Measurements from ENCODE around the gene S1PR4.
"Not testable (repeated sequence)": the region's sequence is repeated elsewhere in the genome, so short reads cannot be mapped to it uniquely, and the experiment has no call there.

The S1PR4 gene

DNA sequence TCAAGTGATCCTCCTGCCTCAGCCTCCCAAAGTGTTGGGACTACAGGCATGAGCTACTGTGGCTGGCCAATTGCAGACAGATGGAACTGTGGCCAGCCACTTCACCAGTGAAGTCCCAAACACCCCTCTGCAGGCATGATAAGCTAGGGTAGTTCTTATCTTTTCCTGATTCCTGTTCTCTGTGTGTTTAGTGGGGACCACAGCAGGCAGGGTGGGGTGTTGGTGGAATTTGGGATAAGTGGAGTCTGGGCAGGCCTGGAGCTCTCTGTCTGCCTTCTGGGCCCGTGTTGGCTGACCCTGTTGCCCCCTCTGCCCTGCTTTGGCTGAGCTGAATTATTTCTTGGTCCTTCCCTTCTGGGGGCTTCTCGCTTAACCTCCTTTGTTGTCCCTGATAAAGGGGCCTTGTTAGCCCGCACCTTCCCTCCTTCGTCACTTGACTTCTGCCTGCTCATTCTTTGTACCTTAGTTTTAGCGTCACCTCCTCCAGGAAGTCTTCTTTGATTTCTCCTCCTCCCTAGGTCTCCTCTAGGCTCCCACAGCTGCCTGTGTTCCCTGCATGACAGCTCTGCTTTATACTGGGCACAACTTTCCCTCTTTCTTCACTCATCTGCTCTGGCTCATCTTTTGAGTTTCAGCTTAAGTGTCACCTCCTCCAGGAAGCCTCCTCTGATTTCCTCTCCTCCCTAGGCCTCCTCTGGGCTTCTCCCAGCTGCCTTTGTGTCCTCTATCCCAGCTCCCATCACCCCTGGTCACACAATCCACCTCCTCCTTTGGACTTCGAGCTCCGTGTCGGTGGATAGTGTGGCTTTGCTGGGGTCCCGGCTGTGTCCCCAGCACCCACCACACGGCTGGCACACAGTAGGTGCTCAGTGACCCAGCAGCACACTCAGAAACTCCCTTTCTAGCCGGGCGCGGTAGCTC is 5.4 kb downstream of the S1PR4 start:
- DNase-seq = no peak

DNA sequence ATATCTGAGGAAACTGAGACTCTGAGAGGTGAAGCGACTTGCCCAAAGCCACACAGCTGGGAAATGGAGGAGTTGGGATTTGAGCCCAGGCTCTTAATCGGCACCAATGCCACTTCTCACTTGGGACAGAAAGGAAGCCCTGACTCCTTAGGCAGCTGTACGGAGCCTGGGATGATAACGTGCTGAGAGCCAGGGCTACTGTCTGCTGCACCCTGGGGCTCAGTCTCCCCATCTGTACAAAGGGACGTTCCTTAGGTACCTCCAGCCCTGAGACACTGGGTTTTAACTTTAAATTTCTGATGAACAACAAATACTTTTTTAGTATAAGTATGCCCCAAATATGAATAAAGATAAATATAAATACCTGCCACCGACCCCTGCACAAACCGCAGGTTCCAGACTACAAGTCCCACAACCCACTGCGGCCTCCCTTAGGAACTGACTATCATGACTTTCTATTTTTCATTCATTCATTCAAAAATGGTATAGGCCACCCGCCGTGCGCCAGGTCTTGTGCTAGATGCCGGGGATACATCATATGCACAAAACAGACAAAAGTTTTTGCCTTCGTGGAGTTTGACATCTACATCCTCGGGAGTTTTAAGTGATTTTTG is 6.4 kb downstream of the S1PR4 start:
- peak; percentile 62 for DNase-seq

GRCh38 chr19:3185461-3186159 is 7.0 kb downstream of the S1PR4 start, which contains the start of gene NCLN:
TSS of gene NCLN (plus strand) at chr19:3185930. CDS start at chr19:3186031, 101 bp downstream.
- peak; percentile 91 for DNase-seq

- no peak for DNase-seq
Observed at GRCh38 chr19:3186160-3186688, 7.7 kb downstream of the S1PR4 start.

GRCh38 chr19:3186891-3187661 is 8.5 kb downstream of the S1PR4 start:
- DNase-seq = no peak

GRCh38 chr19:3187662-3188511 is 9.3 kb downstream of the S1PR4 start:
- DNase-seq = no peak

DNA sequence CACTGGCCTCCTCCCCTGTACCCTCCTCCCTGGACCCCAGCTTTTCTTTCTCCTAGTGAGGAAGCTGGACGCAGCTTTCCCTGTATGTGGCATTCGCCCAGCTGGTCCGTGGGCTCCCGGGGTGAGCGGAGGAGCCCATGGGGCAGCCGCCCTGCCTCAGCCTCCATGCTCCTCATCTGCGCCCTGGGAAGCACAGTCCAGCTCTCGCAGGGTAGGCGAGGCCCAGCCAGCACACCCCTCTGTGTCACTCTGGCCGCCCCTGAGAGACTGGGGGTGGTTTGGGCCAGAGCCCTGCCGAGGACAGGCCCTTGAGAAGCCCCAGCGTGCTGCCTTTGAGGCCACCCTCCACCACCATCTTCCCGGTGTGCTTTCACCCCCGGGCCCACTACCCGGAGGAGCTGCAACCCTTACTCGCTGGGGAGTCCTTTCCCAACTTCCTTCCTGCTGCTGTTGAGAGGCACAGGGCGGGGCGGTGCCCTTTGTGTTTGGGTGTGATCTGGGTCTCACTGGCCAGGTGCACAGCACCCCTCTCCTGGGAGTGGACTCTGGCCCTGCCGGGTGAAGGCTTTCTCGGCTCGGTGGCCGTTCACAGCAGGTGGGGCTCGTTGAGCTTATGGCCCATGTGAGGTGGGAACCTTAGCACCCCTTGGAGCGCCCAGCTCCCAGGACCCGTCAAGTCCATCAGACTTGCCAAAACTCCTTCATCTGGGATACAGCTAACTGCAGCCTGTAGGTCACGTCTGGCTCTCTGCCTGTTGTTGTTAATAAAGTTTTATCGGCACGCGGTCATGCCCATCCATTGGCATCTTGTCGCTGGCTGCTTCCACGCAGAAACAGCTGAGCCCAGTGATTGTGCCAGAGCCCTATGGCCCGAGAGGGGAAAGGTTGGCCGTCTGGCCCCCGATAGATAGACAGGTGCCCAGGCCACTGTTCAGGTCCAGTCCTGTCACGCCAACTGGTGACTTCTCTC is 10.3 kb downstream of the S1PR4 start:
- no peak for DNase-seq

GRCh38 chr19:3189702-3190469 is 11.3 kb downstream of the S1PR4 start:
- no peak for DNase-seq

DNA sequence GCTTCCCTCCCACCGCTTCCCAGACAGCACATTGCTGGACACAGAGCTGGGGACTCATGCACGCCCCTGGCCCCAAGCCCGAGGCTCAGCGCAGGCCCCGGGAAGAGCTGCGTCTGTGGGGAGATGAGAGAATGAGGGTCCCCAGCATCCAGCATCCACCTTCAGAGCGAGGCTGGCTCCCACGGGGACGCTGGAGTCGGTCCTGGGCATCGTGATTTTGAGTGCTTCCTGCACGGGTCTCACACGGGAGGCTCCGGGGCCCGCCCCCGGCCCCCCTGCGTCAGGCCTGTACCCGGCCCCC is 11.9 kb downstream of the S1PR4 start:
- no peak for DNase-seq

DNA sequence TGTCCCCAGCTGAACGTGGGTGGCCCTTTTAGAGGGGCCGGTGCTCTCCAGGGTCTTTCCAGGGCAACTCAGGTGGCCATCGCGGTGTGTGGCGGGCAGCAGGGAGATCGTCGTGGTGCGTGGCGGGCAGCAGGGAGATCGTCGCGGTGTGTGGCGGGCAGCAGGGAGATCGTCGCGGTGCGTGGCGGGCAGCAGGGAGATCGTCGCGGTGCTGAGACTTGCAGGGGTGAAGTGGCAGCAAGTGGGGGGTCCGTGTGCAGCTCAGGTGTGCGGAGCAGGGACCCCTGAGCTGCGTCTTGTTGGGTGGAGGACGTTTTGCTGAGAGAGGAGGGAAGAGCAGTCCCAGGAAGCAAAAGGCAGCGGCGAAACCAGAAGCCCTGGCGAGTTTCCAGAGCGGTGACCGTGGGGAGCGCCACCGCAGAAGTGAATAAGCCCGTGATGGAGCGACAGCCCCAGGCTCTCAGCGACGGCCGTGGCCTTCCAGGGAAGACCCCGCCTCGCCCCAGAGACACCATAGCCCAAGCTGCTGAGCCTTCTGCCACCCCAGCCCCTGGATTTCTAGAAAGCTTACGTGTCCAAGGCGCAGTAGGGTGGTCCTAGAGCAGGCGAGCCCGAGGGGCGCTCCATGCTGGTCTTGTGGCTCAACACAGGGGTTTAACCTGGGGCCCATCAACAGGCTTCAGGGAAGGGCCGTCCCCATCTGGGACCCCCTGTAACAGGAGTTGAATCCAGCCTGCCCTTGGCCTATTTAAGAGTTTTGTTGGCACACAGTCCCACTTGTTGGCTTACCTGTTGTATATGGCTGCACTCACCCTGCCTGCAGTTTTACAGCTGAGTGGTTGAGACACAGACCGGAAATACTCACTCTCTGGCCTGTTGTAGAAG is 12.6 kb downstream of the S1PR4 start:
- no peak for DNase-seq

GRCh38 chr19:3191806-3192104 is 13.2 kb downstream of the S1PR4 start:
- DNase-seq = not testable (repeated sequence)

DNA sequence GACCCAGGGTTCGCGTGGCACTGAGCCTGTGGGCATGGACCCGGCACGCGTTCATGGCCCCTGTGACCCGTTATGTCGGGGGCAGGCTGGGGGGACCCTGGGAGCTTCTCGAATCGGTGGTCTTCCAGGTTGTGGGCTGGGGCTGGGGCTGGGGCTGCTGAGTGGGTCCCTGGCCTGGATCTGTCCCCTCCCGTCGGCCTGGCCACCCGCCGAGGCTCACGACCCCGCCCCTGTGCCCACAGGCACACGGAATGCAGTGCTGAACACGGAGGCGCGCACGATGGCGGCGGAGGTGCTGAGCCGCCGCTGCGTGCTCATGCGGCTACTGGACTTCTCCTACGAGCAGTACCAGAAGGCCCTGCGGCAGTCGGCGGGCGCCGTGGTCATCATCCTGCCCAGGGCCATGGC is 13.7 kb downstream of the S1PR4 start:
- DNase-seq = no peak

- DNase-seq = no peak
Observed at GRCh38 chr19:3192684-3193083, 14.1 kb downstream of the S1PR4 start.

DNA sequence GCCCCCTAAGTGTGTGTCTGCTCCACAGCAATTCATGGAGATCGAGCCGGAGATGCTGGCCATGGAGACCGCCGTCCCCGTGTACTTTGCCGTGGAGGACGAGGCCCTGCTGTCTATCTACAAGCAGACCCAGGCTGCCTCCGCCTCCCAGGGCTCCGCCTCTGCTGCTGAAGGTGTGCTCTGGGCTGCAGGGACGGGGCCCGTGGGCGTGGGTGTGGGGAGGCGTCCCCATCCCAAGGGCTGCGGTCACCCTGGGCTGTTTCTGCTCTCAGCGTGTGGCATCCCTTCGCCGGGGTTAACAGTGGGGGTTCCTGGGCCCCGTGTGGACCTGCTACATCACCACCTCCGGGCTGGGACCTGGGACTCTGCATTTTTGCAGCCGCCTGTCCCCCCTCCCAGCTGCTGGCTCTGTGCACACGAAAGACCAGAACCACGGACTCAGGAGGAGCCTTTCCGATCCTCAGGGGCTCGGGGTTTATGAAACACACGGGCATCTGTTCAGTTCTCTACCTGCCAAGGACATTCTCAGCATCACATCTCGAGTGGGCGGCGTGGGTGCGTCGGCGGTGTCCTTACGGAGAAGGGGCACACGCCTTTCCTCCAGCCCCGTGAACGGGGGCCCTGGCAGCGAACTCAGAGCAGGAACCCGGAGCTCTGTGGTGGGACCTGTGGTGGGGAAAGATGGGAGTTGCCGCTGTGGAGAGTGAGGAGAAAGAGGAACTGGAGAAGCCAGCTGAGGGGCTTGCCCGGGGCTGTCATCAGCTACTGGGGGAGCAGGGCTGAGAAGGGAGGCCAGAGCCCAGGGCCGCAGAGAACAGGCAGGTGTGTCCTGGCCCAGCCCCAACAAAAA is 14.9 kb downstream of the S1PR4 start:
- DNase-seq = no peak

- DNase-seq = no peak
Observed at GRCh38 chr19:3194106-3195087, 15.8 kb downstream of the S1PR4 start.

DNA sequence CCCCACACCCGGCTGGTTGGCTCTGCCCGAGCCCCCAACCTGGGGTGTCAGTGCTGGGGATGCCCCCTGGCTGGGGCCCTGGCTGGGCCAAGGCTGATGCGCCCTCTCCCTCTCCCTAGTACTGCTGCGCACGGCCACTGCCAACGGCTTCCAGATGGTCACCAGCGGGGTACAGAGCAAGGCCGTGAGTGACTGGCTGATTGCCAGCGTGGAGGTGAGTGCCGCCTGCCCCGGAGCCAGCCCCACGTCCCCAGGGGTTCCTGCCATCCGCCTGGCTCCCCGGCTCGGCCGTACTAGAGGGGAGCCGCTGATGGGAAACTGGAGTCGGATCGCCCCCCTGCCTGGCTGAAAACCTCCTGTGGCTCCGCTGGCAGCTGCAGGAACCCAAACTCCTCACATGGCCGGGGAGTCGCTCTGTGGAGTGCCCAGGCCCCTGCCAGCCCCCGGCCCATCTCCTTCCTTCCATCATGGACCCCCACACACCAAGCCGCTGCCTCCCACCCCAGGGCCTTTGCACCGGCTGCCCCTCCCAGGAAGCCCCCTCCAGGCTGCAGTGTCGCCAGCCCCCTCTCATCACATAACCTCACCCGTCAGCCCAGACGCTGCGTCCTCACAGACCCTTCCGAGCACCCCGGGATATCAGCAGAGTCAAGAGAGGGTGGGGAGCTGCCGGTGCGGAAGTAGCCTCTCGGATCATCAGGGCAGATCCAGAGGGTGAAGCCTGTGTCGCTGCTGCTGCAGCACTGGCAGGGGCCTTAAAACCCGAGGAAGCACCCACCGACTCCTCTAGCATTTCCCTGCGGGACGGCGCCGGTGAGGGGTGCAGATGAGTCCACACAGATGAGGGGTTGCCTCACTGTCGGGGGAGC is 17.7 kb downstream of the S1PR4 start:
- DNase-seq = no peak
